ENCODE data around the gene DNAJC7.
A peak's percentile ranks its signal among the peaks of the same experiment; 100 is the strongest.
"Not testable (repeated sequence)": the region's sequence is repeated elsewhere in the genome, so short reads cannot be mapped to it uniquely, and the experiment has no call there.

Gene DNAJC7

GRCh38 chr17:41943492-41943891, 73.7 kb downstream of the DNAJC7 start:
- no peak for DNase-seq

DNA sequence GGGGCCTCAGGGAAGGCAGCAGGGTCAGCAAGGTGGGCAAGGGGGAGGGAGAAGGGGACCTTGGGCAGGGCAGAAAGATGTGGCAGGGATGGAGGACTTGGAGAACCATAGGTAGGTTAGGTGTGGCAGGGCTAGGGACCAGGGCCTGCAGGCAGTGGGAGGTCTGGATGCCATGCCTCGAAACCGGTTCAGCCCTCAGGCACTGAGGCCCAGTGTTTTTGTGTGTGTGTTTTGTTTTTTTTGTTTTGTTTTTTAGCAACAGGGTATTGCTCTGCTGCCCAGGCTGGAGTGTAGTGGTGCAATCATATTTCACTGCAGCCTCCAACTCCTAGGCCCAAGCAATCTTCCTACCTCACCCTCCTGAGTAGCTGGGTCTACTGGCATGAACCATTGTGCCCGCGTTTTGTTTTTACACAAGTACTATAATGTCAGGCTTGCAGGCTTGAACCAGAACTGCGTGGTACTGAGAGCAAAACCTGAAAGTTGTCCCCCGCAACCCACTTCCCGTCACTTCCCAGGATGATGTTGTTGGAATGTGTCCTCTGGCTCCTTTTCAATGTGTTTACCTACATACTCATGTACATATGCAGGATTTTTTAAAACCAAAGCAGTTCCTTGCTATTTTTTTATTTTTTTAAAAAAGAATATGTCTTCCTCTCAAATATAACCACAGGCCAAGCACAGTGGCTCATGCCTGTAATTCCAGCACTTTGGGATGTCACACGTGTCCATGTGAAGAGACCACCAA, 74.4 kb downstream of the DNAJC7 start:
- DNase-seq, result no peak

DNA sequence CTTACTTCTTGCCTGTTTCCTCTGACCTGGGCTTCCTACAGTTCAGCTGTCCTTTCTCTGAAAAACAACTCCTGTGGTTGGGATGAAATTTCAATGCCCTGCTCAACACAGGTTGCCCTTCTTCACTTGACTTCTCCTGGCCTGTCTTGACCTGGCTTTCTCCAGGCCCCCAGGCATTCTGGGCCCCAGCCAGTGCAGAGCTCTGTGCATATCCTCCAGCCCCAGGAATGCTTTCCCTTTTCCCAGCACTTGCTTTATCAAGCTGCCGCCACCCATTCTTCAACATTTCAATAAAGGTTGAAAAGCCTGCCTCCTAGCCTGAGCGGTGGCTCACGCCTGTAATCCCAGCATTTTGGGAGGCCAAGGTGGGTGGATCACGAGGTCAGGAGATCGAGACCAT, 76.1 kb downstream of the DNAJC7 start:
- no peak for DNase-seq

- DNase-seq, result no peak
Measured at GRCh38 chr17:41939693-41940090, 77.5 kb downstream of the DNAJC7 start.

DNA sequence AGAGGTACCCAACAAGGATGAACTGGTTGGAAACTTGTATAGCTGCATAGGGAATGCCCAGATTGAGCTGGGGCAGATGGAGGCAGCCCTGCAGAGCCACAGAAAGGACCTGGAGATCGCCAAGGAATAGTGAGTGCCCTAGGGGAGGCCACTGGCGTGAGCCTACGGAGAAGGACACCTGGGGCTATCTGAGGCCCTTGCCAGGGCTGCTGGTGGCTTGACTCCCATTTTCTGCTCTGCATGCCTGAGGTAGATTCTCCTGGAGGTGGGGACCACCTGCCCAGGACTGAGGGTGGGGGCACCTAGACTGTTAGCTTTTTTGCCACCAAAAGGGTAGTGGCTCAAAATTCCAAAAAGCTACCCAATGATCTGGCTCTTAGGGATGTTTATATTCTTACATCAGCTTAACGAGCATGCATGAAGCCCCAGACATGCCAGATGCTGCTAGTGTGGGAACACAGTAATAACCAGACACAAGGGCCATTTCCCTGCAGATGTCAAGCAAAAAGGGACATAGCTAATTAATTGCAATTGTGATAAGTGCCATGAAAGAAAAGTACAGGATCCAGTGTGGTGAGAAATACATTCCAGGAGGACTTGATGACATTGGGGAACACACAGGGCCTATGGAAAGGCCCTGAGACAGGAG, 78.1 kb downstream of the DNAJC7 start:
- DNase-seq, result no peak

- no peak for DNase-seq
Measured at GRCh38 chr17:41937970-41938954, 79.0 kb downstream of the DNAJC7 start.

DNA sequence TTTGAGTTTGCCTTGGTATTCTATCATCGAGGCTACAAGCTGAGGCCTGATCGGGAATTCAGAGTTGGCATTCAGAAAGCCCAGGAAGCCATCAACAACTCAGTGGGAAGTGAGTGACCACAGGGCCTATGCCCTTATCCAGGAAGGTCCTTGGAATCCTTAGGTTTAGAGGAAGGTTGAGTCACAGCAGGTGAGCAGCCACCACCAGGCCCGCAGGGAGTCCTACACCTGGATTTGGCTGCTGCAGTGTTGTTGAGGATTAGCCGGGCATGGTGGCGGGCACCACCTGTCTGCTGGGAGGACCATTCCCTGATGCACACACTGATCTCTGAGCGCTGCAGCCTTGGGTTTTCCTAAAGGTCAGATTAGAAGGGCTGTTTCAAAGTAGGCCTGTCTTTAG, 81.6 kb downstream of the DNAJC7 start:
- no peak for DNase-seq

DNA sequence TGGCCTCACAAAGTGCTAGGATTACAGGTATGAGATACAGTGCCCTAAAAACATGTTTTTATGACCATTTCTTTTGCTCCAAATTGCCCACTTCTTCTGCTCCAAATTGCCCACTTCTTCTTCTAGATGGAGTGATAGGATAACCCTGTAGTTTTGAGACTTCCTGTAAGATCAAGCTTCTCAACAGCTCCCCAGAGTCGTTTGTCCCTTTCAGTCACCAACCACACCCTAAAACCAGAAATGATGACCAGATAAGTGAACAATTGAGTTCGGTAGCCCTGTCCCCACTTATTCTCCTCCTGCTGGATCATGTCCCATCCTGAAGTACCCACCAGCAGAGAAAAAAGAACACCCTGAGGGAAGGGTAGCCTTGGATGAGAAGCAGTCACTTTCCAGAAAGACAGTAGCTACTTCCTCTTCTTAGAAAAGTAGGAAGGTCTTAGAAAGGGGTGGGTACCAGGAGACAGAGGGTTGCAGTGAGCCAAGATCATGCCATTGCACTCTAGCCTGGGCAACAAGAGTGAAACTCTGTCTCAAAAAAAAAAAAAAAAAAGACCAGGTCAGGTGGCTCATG, 84.3 kb downstream of the DNAJC7 start:
- peak; percentile 5 to 76 for DNase-seq

- not testable (repeated sequence) for DNase-seq
Measured at GRCh38 chr17:41931715-41932114, 85.5 kb downstream of the DNAJC7 start.

DNA sequence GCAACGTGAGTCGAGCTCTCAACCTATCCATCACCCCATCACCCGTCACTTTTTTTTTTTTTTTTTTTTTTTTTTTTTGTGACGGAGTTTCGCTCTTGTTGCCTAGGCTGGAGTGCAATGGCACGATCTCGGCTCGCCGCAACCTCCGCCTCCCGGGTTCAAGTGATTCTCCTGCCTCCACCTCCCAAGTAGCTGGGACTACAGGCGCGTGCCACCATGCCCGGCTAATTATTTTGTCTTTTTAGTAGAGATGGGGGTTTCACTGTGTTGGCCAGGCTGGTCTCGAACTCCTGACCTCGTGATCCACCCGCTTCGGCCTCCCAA, 86.4 kb downstream of the DNAJC7 start:
- DNase-seq, result not testable (repeated sequence)

DNA sequence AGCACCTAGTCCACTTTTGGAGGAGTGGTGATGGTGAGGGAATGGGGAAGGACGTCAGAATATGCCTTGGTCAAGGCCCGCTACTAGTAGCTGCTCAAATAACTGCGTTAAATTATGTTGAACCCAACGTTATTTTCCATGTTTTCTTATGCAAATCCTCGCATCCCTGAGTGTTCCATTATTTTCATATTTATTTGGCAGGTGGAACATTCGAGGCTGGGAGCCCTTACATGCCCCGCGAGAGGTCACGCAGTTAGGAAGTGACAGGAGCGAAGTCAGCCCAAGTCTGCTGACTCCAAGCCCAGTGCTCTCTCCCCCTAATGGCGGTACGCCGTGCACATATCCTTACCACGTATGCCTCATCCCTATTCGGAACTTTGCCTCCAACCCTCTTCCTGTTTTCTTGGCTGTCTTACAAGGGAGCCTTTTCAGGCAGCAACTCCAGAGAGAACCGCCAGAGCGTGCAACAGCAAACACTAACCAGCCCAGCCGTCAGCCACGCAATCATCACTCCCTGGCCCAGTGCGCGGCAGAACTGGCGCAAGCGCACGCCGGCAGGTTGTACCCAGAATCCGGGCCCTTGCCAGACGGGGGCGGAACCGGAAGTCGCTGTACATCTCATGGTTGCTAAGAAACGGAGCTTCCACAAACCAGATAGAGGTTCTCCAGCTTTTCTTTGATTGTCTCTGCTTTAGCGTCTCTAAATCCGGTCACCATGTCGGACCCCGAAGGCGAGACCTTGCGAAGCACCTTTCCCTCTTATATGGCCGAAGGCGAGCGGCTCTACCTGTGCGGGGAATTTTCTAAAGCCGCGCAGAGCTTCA, 87.0 kb downstream of the DNAJC7 start, which contains the start of gene ODAD4:
ODAD4 (plus strand) TSS at position 609 of the 824 bp plus-strand sequence; CDS start at position 716, 107 bp downstream.
- peak; percentile 84 to 98 for DNase-seq

DNA sequence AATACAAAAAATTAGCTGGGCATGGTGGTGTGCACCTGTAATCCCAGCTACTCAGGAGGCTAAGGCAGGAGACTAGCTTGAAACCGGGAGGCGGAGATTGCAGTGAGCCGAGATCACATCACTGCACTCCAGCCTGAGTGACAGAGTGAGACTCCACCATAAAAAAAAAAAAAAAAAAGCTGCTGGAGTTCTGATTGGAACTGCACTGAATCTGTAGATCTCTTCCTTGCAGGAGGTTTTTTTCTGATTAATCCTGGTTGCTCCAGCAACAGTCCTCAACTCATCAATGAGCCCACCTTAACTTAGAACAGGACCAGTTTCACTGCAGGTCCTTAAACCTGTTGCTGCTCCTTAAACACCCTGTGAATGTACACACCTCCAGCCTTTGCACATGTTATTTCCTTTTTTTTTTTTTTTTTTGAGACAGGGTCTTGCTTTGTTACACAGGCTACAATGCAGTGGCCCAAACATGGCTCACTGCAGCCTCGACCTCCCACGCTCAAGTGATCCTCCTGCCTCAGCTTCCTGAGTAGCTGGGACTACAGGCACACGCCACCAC, 88.5 kb downstream of the DNAJC7 start:
- DNase-seq, result no peak
